Measurements from ENCODE around the gene NFATC3.
A peak's percentile ranks its signal among the peaks of the same experiment; 100 is the strongest.

The NFATC3 gene

GRCh38 chr16:68273896-68274295, 188.7 kb downstream of the NFATC3 start:
- H3K27ac ChIP-seq (ENCODE audit: low read depth, low read length, poor library complexity, severe bottlenecking) = peak overlapping the region; percentile 98
- H3K9me2 ChIP-seq (ENCODE audit: low read depth, low read length) = no peaks in the 10 kb centered on the region
- no peak overlapping the region for H3K4me3 ChIP-seq (ENCODE audit: low read depth, low read length, poor library complexity, severe bottlenecking)
- peaks cover 32% of the 10 kb centered on the region for H3K36me3 ChIP-seq (ENCODE audit: insufficient read depth, low read length)
- H3K4me2 ChIP-seq (ENCODE audit: low read length) = peak overlapping the region; percentile 54; the same call in 1 of the 2 replicates
- H3F3A ChIP-seq (ENCODE audit: insufficient read depth, low read length) = peaks cover 6% of the 10 kb centered on the region; the same call in 1 of the 2 replicates
- no peak overlapping the region; the same call in 1 of the 2 replicates for H3K9ac ChIP-seq (ENCODE audit: low read length)
- no peaks in the 10 kb centered on the region for H3K27me3 ChIP-seq (ENCODE audit: insufficient read depth, low read length)
- H4K20me1 ChIP-seq (ENCODE audit: insufficient read depth, low read length) = no peaks in the 10 kb centered on the region
- H2AFZ ChIP-seq (ENCODE audit: low read length) = no peak overlapping the region
- H3K4me1 ChIP-seq (ENCODE audit: insufficient read depth, low read length, severe bottlenecking) = peaks cover 67% of the 10 kb centered on the region
- H3K9me3 ChIP-seq (ENCODE audit: low read length) = no peaks in the 10 kb centered on the region
- TF ChIP-seq CTCF (IDR thresholded peaks at IDR 0.05; ENCODE audit: low read length) (no peak), EZH2 (IDR thresholded peaks at IDR 0.05; ENCODE audit: borderline replicate concordance, low read length) (no peak)
- H3K79me2 ChIP-seq (ENCODE audit: insufficient read depth, low read length) = peaks cover 18% of the 10 kb centered on the region

- H3K79me2 ChIP-seq (ENCODE audit: insufficient read depth, low read length) = peaks cover 15% of the 10 kb centered on the region
- peak overlapping the region; percentile 54; the same call in 1 of the 2 replicates for H3K4me2 ChIP-seq (ENCODE audit: low read length)
- TF ChIP-seq EZH2 (IDR thresholded peaks at IDR 0.05; ENCODE audit: borderline replicate concordance, low read length) = no peak
- no peak for TF ChIP-seq CTCF (IDR thresholded peaks at IDR 0.05; ENCODE audit: low read length)
Observed at GRCh38 chr16:68274441-68274840, 189.3 kb downstream of the NFATC3 start.

GRCh38 chr16:68275611-68276191, 190.5 kb downstream of the NFATC3 start:
- H3K36me3 ChIP-seq (ENCODE audit: insufficient read depth, low read length) = peaks cover 43% of the 10 kb centered on the region
- no peak for TF ChIP-seq EZH2 (IDR thresholded peaks at IDR 0.05; ENCODE audit: borderline replicate concordance, low read length)
- no peak for TF ChIP-seq CTCF (IDR thresholded peaks at IDR 0.05; ENCODE audit: low read length)
- no peak overlapping the region for H2AFZ ChIP-seq (ENCODE audit: low read length)
- H4K20me1 ChIP-seq (ENCODE audit: insufficient read depth, low read length) = no peaks in the 10 kb centered on the region
- H3K9ac ChIP-seq (ENCODE audit: low read length) = peak overlapping the region; percentile 61
- H3K4me2 ChIP-seq (ENCODE audit: low read length) = peak overlapping the region; percentile 54
- H3F3A ChIP-seq (ENCODE audit: insufficient read depth, low read length) = peaks cover 6% of the 10 kb centered on the region; the same call in 1 of the 2 replicates
- H3K9me3 ChIP-seq (ENCODE audit: low read length) = no peaks in the 10 kb centered on the region
- H3K4me1 ChIP-seq (ENCODE audit: insufficient read depth, low read length, severe bottlenecking) = peaks cover 69% of the 10 kb centered on the region
- H3K4me3 ChIP-seq (ENCODE audit: low read depth, low read length, poor library complexity, severe bottlenecking) = peak overlapping the region; percentile 46
- H3K27ac ChIP-seq (ENCODE audit: low read depth, low read length, poor library complexity, severe bottlenecking) = peak overlapping the region; percentile 98
- no peaks in the 10 kb centered on the region for H3K9me2 ChIP-seq (ENCODE audit: low read depth, low read length)
- no peaks in the 10 kb centered on the region for H3K27me3 ChIP-seq (ENCODE audit: insufficient read depth, low read length)
- H3K79me2 ChIP-seq (ENCODE audit: insufficient read depth, low read length) = peaks cover 3% of the 10 kb centered on the region; the same call in 1 of the 2 replicates

More at GRCh38 chr16:68274441-68274840, 189.3 kb downstream of the NFATC3 start:
- H3K4me3 ChIP-seq (ENCODE audit: low read depth, low read length, poor library complexity, severe bottlenecking) = no peak overlapping the region
- H3K9me3 ChIP-seq (ENCODE audit: low read length) = no peaks in the 10 kb centered on the region
- no peak overlapping the region; the same call in 1 of the 2 replicates for H3K9ac ChIP-seq (ENCODE audit: low read length)
- H3K27me3 ChIP-seq (ENCODE audit: insufficient read depth, low read length) = no peaks in the 10 kb centered on the region
- peaks cover 6% of the 10 kb centered on the region; the same call in 1 of the 2 replicates for H3F3A ChIP-seq (ENCODE audit: insufficient read depth, low read length)
- peaks cover 37% of the 10 kb centered on the region for H3K36me3 ChIP-seq (ENCODE audit: insufficient read depth, low read length)
- no peaks in the 10 kb centered on the region for H3K9me2 ChIP-seq (ENCODE audit: low read depth, low read length)
- peak overlapping the region; percentile 98 for H3K27ac ChIP-seq (ENCODE audit: low read depth, low read length, poor library complexity, severe bottlenecking)
- H4K20me1 ChIP-seq (ENCODE audit: insufficient read depth, low read length) = no peaks in the 10 kb centered on the region
- no peak overlapping the region for H2AFZ ChIP-seq (ENCODE audit: low read length)
- peaks cover 64% of the 10 kb centered on the region for H3K4me1 ChIP-seq (ENCODE audit: insufficient read depth, low read length, severe bottlenecking)
